ENCODE results near the gene CMTM8. TPM values are rescaled to one million over a fixed set of nuclear protein-coding genes. Genes with fewer than 3 reads are reported as not detected.

CMTM8 gene
- total RNA-seq, 2 donors from 2014 or later: 11.7 to 14.2 TPM

DNA sequence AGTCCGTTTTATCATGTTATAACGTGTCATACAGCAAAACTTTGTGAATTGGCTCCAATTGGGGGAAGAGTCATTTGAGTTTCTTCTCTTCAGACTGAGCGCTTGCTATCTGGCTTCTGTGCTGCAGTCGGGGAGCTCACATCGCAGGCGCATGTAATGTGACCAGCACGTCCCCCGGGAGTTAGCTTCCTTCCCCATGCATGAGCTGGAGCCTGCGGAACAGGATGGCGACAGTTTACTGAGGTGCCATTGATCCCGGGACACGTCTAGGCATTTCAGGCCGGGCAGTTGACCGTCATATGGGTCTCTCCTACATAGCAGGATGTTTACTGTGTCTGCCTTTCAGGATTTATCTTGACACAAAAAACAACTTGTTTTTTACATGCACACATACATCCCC is 44.8 kb downstream of the CMTM8 start:
- no peak overlapping the region for H3K4me3 ChIP-seq
- H3K27ac ChIP-seq: no peak overlapping the region
- H3K9me3 ChIP-seq: no peaks in the 10 kb centered on the region
- H3K9ac ChIP-seq (ENCODE audit: low read depth in 2 of 2, low read length in 2 of 2): no peak overlapping the region
- DNase-seq: no peak
- no peaks in the 10 kb centered on the region for H3K4me1 ChIP-seq
- H3K27me3 ChIP-seq: no peaks in the 10 kb centered on the region
- intact Hi-C loops (cut with DNase I): no loop called here
- TF ChIP-seq, protein P1, sequence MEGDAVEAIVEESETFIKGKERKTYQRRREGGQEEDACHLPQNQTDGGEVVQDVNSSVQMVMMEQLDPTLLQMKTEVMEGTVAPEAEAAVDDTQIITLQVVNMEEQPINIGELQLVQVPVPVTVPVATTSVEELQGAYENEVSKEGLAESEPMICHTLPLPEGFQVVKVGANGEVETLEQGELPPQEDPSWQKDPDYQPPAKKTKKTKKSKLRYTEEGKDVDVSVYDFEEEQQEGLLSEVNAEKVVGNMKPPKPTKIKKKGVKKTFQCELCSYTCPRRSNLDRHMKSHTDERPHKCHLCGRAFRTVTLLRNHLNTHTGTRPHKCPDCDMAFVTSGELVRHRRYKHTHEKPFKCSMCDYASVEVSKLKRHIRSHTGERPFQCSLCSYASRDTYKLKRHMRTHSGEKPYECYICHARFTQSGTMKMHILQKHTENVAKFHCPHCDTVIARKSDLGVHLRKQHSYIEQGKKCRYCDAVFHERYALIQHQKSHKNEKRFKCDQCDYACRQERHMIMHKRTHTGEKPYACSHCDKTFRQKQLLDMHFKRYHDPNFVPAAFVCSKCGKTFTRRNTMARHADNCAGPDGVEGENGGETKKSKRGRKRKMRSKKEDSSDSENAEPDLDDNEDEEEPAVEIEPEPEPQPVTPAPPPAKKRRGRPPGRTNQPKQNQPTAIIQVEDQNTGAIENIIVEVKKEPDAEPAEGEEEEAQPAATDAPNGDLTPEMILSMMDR (IDR thresholded peaks at IDR 0.05): no peak
- H3K36me3 ChIP-seq: no peaks in the 10 kb centered on the region

DNA sequence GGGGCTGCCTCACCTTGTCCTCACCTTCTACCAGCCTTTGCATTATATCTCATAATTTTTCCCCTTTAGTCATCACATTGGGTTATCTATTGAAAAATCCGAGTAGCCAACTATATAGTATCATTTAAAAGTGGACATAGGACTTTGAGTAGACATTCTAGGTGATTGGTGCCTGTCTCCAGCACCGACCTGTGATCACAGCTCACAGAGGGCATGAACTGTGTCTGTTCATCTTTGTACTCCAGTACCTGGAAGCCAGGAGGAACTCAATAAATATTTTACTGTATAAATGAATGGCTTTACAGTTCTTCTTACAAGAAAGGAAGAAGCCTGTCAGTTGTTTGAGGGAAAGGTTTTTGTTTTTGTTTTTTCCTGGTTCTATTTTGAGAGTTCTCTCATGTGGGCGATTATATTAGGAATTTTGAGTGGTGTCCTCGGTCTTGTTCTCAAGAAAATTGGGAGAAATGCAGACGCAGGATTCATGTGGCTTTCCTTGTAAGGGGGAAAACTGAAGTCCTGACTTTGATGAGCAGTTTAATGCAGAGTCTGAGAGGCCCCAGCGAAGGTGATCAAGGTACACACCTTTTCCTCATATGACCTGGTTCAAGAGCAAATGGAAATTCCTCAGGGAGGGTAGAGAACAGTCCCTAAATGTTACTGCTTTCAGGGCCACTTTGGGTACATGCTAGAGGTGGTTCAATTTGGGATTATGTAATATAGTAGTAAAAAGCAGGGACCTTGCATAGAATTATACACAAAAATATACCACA is 46.1 kb downstream of the CMTM8 start:
- Histone ChIP-seq H3K36me3 (no peaks in the 10 kb centered on the region), H3K4me1 (no peaks in the 10 kb centered on the region), H3K27me3 (no peaks in the 10 kb centered on the region), H3K27ac (no peak overlapping the region), H3K4me3 (no peak overlapping the region), H3K9ac (ENCODE audit: low read depth in 2 of 2, low read length in 2 of 2) (no peak overlapping the region), H3K9me3 (no peaks in the 10 kb centered on the region)
- no peak for DNase-seq
- TF ChIP-seq, protein P1 (IDR thresholded peaks at IDR 0.05): no peak
- intact Hi-C loops (cut with DNase I): no loop called here

DNA sequence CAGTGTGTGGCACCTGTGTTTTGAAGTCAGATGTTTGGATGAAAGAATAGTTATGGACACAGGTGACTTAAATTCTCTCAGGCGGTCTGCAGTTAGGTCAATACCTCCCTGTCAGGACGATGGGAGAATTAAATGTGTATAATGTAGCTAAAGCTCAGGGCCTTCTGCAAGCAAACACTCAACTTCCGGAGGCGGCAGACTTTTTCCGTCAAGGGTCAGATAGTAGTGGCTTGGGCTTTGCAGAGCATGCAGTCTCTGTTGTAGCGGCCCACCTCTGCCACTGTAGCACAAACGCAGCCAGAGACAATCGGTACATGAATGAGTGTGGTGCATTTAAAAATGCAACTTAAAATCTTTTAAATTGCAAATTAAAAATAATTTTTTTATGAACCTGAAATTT is 47.4 kb downstream of the CMTM8 start:
- TF ChIP-seq, protein P1 (IDR thresholded peaks at IDR 0.05): no peak
- intact Hi-C loops (cut with DNase I): no loop called here
- no peaks in the 10 kb centered on the region for H3K4me1 ChIP-seq
- no peaks in the 10 kb centered on the region for H3K27me3 ChIP-seq
- no peaks in the 10 kb centered on the region for H3K9me3 ChIP-seq
- no peak for DNase-seq
- no peak overlapping the region for H3K4me3 ChIP-seq
- no peak overlapping the region for H3K9ac ChIP-seq (ENCODE audit: low read depth in 2 of 2, low read length in 2 of 2)
- no peak overlapping the region for H3K27ac ChIP-seq
- H3K36me3 ChIP-seq: no peaks in the 10 kb centered on the region

DNA sequence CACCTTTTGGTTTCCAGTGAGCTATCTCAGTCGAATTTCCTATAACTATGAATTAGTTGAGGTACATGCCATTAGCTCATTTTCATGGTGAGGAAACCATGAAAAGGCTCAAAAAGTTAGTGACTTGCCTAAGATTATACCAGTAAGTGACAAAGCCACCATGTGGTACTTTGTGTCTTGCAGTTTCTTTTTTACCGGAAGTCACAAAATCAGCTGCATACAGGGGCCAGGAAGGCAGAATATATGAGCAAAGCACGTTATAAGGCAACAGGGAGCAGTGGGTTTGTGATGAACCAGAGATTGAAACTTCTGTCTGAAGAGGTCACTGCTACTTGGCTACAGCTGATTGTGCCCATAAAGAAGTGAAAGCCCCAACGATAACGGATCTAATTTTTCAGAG is 50.3 kb downstream of the CMTM8 start:
- Histone ChIP-seq H3K9ac (ENCODE audit: low read depth in 2 of 2, low read length in 2 of 2) (no peak overlapping the region), H3K9me3 (no peaks in the 10 kb centered on the region), H3K27me3 (no peaks in the 10 kb centered on the region), H3K4me3 (no peak overlapping the region), H3K27ac (no peak overlapping the region), H3K36me3 (no peaks in the 10 kb centered on the region), H3K4me1 (no peaks in the 10 kb centered on the region)
- DNase-seq: no peak
- TF ChIP-seq, protein P1 (IDR thresholded peaks at IDR 0.05): no peak
- intact Hi-C loops (cut with DNase I): no loop called here

DNA sequence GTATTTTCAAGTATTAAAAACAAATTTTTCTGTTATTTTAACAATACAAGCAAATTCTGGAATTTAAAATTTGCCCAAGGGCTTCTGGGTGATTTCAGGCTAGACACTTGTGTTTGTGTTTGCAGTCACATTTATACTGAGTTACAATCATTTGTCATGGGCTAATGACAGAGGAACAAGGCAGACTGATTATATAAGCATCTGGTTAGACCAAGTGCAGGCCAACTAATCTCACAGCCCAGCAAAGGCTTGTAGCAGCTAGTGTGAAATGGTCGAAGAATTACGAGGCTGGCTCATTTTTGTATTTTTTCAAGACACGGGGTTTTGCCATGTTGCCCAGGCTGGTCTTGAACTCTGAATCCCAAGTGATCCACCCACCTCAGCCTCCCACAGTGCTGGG is 52.1 kb downstream of the CMTM8 start:
- no peak for DNase-seq
- no peak overlapping the region for H3K9ac ChIP-seq (ENCODE audit: low read depth in 2 of 2, low read length in 2 of 2)
- intact Hi-C loops (cut with DNase I): no loop called here
- H3K4me1 ChIP-seq: no peaks in the 10 kb centered on the region
- H3K4me3 ChIP-seq: no peak overlapping the region
- no peaks in the 10 kb centered on the region for H3K27me3 ChIP-seq
- TF ChIP-seq, protein P1 (IDR thresholded peaks at IDR 0.05): no peak
- H3K27ac ChIP-seq: no peak overlapping the region
- H3K9me3 ChIP-seq: no peaks in the 10 kb centered on the region
- H3K36me3 ChIP-seq: no peaks in the 10 kb centered on the region

All from colonic mucosa (tissue), 4 donors.